ENCODE measurements around the gene GAREM1. TPM values are rescaled to one million over a fixed set of nuclear protein-coding genes. Genes with fewer than 3 reads are reported as not detected.

Gene GAREM1
- total and polyA plus RNA-seq, 2 of the 8 experiments (the other 6 are each of a cell fraction or from before 2014, with no cell fraction given), result 3.6 to 9.2 TPM

DNA sequence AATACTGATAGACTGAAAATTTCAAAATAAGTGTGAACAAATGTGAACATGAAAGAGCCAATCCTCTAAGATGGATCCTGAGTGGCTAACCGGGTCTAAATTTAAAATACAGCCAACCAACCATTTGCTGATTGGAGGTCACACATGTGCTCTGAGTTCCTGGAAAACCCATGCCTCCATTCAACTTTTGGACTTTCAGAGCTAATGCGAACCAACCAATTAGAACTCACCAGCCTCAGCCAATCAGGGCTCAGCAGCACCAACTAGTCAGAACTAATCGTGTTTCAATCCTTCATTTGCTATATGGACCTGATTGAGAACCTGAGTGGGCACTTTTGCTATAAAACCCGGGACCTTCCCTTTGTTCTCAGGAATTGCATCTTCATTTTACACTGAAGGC is 169.3 kb downstream of the GAREM1 start (continued):
- TF ChIP-seq, protein P1, sequence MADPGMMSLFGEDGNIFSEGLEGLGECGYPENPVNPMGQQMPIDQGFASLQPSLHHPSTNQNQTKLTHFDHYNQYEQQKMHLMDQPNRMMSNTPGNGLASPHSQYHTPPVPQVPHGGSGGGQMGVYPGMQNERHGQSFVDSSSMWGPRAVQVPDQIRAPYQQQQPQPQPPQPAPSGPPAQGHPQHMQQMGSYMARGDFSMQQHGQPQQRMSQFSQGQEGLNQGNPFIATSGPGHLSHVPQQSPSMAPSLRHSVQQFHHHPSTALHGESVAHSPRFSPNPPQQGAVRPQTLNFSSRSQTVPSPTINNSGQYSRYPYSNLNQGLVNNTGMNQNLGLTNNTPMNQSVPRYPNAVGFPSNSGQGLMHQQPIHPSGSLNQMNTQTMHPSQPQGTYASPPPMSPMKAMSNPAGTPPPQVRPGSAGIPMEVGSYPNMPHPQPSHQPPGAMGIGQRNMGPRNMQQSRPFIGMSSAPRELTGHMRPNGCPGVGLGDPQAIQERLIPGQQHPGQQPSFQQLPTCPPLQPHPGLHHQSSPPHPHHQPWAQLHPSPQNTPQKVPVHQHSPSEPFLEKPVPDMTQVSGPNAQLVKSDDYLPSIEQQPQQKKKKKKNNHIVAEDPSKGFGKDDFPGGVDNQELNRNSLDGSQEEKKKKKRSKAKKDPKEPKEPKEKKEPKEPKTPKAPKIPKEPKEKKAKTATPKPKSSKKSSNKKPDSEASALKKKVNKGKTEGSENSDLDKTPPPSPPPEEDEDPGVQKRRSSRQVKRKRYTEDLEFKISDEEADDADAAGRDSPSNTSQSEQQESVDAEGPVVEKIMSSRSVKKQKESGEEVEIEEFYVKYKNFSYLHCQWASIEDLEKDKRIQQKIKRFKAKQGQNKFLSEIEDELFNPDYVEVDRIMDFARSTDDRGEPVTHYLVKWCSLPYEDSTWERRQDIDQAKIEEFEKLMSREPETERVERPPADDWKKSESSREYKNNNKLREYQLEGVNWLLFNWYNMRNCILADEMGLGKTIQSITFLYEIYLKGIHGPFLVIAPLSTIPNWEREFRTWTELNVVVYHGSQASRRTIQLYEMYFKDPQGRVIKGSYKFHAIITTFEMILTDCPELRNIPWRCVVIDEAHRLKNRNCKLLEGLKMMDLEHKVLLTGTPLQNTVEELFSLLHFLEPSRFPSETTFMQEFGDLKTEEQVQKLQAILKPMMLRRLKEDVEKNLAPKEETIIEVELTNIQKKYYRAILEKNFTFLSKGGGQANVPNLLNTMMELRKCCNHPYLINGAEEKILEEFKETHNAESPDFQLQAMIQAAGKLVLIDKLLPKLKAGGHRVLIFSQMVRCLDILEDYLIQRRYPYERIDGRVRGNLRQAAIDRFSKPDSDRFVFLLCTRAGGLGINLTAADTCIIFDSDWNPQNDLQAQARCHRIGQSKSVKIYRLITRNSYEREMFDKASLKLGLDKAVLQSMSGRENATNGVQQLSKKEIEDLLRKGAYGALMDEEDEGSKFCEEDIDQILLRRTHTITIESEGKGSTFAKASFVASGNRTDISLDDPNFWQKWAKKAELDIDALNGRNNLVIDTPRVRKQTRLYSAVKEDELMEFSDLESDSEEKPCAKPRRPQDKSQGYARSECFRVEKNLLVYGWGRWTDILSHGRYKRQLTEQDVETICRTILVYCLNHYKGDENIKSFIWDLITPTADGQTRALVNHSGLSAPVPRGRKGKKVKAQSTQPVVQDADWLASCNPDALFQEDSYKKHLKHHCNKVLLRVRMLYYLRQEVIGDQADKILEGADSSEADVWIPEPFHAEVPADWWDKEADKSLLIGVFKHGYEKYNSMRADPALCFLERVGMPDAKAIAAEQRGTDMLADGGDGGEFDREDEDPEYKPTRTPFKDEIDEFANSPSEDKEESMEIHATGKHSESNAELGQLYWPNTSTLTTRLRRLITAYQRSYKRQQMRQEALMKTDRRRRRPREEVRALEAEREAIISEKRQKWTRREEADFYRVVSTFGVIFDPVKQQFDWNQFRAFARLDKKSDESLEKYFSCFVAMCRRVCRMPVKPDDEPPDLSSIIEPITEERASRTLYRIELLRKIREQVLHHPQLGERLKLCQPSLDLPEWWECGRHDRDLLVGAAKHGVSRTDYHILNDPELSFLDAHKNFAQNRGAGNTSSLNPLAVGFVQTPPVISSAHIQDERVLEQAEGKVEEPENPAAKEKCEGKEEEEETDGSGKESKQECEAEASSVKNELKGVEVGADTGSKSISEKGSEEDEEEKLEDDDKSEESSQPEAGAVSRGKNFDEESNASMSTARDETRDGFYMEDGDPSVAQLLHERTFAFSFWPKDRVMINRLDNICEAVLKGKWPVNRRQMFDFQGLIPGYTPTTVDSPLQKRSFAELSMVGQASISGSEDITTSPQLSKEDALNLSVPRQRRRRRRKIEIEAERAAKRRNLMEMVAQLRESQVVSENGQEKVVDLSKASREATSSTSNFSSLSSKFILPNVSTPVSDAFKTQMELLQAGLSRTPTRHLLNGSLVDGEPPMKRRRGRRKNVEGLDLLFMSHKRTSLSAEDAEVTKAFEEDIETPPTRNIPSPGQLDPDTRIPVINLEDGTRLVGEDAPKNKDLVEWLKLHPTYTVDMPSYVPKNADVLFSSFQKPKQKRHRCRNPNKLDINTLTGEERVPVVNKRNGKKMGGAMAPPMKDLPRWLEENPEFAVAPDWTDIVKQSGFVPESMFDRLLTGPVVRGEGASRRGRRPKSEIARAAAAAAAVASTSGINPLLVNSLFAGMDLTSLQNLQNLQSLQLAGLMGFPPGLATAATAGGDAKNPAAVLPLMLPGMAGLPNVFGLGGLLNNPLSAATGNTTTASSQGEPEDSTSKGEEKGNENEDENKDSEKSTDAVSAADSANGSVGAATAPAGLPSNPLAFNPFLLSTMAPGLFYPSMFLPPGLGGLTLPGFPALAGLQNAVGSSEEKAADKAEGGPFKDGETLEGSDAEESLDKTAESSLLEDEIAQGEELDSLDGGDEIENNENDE (IDR thresholded peaks at IDR 0.05; ENCODE audit: insufficient replicate concordance, low read length), result no peak
- TF ChIP-seq, protein P2, sequence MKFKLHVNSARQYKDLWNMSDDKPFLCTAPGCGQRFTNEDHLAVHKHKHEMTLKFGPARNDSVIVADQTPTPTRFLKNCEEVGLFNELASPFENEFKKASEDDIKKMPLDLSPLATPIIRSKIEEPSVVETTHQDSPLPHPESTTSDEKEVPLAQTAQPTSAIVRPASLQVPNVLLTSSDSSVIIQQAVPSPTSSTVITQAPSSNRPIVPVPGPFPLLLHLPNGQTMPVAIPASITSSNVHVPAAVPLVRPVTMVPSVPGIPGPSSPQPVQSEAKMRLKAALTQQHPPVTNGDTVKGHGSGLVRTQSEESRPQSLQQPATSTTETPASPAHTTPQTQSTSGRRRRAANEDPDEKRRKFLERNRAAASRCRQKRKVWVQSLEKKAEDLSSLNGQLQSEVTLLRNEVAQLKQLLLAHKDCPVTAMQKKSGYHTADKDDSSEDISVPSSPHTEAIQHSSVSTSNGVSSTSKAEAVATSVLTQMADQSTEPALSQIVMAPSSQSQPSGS (IDR thresholded peaks at IDR 0.05; ENCODE audit: low read length), result no peak
- TF ChIP-seq JUN (IDR thresholded peaks at IDR 0.05; ENCODE audit: low read depth, low read length) (no peak), NRF1 (IDR thresholded peaks at IDR 0.05; ENCODE audit: low read depth, low read length) (no peak), SRF (IDR thresholded peaks at IDR 0.05; ENCODE audit: low read depth, low read length) (no peak), SIRT6 (IDR thresholded peaks at IDR 0.05; ENCODE audit: low read length) (no peak), EGR1 (IDR thresholded peaks at IDR 0.05; ENCODE audit: borderline replicate concordance, low read depth, low read length) (no peak), SP4 (IDR thresholded peaks at IDR 0.05; ENCODE audit: low read length) (no peak), FOSL1 (IDR thresholded peaks at IDR 0.05; ENCODE audit: insufficient read depth, low read depth, low read length) (no peak), TAF1 (IDR thresholded peaks at IDR 0.05; ENCODE audit: low read depth, low read length) (no peak), BRCA1 (IDR thresholded peaks at IDR 0.05; ENCODE audit: low read depth, low read length) (no peak)

Data from H1 (cell line).